ENCODE results near the gene MYO5B.

Gene MYO5B

GRCh38 chr18:49849331-49850217 lies 345.4 kb downstream of the MYO5B start:
- no peaks in the 10 kb centered on the region for H3K79me2 ChIP-seq (ENCODE audit: insufficient read depth, low read length)
- H3K36me3 ChIP-seq (ENCODE audit: insufficient read depth, low read length), result no peaks in the 10 kb centered on the region
- peaks cover 6% of the 10 kb centered on the region for H4K20me1 ChIP-seq (ENCODE audit: insufficient read depth, low read length)
- no peak overlapping the region for H3K9ac ChIP-seq (ENCODE audit: low read depth, low read length)
- H3K27me3 ChIP-seq (ENCODE audit: insufficient read depth, low read length, poor library complexity), result peaks cover 32% of the 10 kb centered on the region
- TF ChIP-seq, protein P1, sequence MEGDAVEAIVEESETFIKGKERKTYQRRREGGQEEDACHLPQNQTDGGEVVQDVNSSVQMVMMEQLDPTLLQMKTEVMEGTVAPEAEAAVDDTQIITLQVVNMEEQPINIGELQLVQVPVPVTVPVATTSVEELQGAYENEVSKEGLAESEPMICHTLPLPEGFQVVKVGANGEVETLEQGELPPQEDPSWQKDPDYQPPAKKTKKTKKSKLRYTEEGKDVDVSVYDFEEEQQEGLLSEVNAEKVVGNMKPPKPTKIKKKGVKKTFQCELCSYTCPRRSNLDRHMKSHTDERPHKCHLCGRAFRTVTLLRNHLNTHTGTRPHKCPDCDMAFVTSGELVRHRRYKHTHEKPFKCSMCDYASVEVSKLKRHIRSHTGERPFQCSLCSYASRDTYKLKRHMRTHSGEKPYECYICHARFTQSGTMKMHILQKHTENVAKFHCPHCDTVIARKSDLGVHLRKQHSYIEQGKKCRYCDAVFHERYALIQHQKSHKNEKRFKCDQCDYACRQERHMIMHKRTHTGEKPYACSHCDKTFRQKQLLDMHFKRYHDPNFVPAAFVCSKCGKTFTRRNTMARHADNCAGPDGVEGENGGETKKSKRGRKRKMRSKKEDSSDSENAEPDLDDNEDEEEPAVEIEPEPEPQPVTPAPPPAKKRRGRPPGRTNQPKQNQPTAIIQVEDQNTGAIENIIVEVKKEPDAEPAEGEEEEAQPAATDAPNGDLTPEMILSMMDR (IDR thresholded peaks at IDR 0.05; ENCODE audit: borderline replicate concordance, extremely low read depth, low read length, poor library complexity, severe bottlenecking), result no peak
- no peak for TF ChIP-seq EZH2 (IDR thresholded peaks at IDR 0.05; ENCODE audit: borderline replicate concordance, low read depth, low read length, severe bottlenecking)
- DNase-seq, result no peak
- no peaks in the 10 kb centered on the region for H3K9me3 ChIP-seq (ENCODE audit: insufficient read depth, low read length, severe bottlenecking)
- no peak overlapping the region for H3K4me2 ChIP-seq (ENCODE audit: insufficient read depth, low read length)
- no peak overlapping the region for H3K4me3 ChIP-seq (ENCODE audit: low read depth in 1 of 2, low read length in 2 of 2)
- H3K4me1 ChIP-seq (ENCODE audit: insufficient read depth, low read length), result no peaks in the 10 kb centered on the region
- peak; percentile 47; the same call in 2 of the 3 replicates for ATAC-seq (ENCODE audit: insufficient read depth, low read depth)
- H2AFZ ChIP-seq (ENCODE audit: low read depth, low read length), result no peak overlapping the region
- H3K27ac ChIP-seq (ENCODE audit: low read length), result no peak overlapping the region

DNA sequence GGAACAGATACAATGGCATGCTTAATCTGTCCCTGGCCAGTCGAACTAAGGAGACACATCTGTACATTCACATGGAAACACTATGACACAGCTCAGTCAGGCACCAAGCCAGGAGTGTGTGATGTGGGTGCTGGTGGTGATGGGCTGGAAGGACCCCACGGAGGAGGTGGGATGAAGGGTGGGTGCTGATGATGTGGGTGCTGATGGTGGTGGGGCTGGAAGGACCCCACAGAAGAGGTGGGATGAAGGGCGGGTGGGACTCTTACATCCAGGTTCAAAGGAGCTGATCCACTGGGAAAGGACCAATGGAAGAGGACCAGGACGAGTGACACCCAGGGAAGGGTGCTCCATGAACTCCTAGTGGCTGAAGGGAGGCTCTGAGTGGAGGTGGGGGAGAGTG lies 346.8 kb downstream of the MYO5B start:
- H3K9me3 ChIP-seq (ENCODE audit: insufficient read depth, low read length, severe bottlenecking), result no peaks in the 10 kb centered on the region
- H3K79me2 ChIP-seq (ENCODE audit: insufficient read depth, low read length), result no peaks in the 10 kb centered on the region
- no peaks in the 10 kb centered on the region for H3K36me3 ChIP-seq (ENCODE audit: insufficient read depth, low read length)
- DNase-seq (no peak), ATAC-seq (ENCODE audit: insufficient read depth, low read depth) (no peak)
- H3K27ac ChIP-seq (ENCODE audit: low read length), result no peak overlapping the region
- no peak overlapping the region for H3K4me3 ChIP-seq (ENCODE audit: low read depth in 1 of 2, low read length in 2 of 2)
- H3K4me2 ChIP-seq (ENCODE audit: insufficient read depth, low read length), result no peak overlapping the region
- H3K9ac ChIP-seq (ENCODE audit: low read depth, low read length), result no peak overlapping the region
- TF ChIP-seq, protein P1 (IDR thresholded peaks at IDR 0.05; ENCODE audit: borderline replicate concordance, extremely low read depth, low read length, poor library complexity, severe bottlenecking), result no peak
- no peak for TF ChIP-seq EZH2 (IDR thresholded peaks at IDR 0.05; ENCODE audit: borderline replicate concordance, low read depth, low read length, severe bottlenecking)
- no peaks in the 10 kb centered on the region for H3K4me1 ChIP-seq (ENCODE audit: insufficient read depth, low read length)
- peaks cover 28% of the 10 kb centered on the region for H3K27me3 ChIP-seq (ENCODE audit: insufficient read depth, low read length, poor library complexity)
- H2AFZ ChIP-seq (ENCODE audit: low read depth, low read length), result no peak overlapping the region
- H4K20me1 ChIP-seq (ENCODE audit: insufficient read depth, low read length), result peaks cover 6% of the 10 kb centered on the region

- Histone ChIP-seq H3K9ac (ENCODE audit: low read depth, low read length) (no peak overlapping the region), H2AFZ (ENCODE audit: low read depth, low read length) (no peak overlapping the region), H3K9me3 (ENCODE audit: insufficient read depth, low read length, severe bottlenecking) (no peaks in the 10 kb centered on the region), H4K20me1 (ENCODE audit: insufficient read depth, low read length) (peaks cover 6% of the 10 kb centered on the region), H3K36me3 (ENCODE audit: insufficient read depth, low read length) (no peaks in the 10 kb centered on the region), H3K4me2 (ENCODE audit: insufficient read depth, low read length) (no peak overlapping the region), H3K4me1 (ENCODE audit: insufficient read depth, low read length) (no peaks in the 10 kb centered on the region), H3K27me3 (ENCODE audit: insufficient read depth, low read length, poor library complexity) (peaks cover 28% of the 10 kb centered on the region), H3K4me3 (ENCODE audit: low read depth in 1 of 2, low read length in 2 of 2) (no peak overlapping the region), H3K27ac (ENCODE audit: low read length) (no peak overlapping the region), H3K79me2 (ENCODE audit: insufficient read depth, low read length) (no peaks in the 10 kb centered on the region)
- TF ChIP-seq, protein P1 (IDR thresholded peaks at IDR 0.05; ENCODE audit: borderline replicate concordance, extremely low read depth, low read length, poor library complexity, severe bottlenecking), result no peak
- no peak for TF ChIP-seq EZH2 (IDR thresholded peaks at IDR 0.05; ENCODE audit: borderline replicate concordance, low read depth, low read length, severe bottlenecking)
- DNase-seq (no peak), ATAC-seq (ENCODE audit: insufficient read depth, low read depth) (no peak)
Measured at GRCh38 chr18:49847524-49847923, 347.4 kb downstream of the MYO5B start.

All from DND-41 (cell line).